ENCODE measurements around the gene CLEC6A.

The CLEC6A gene

DNA sequence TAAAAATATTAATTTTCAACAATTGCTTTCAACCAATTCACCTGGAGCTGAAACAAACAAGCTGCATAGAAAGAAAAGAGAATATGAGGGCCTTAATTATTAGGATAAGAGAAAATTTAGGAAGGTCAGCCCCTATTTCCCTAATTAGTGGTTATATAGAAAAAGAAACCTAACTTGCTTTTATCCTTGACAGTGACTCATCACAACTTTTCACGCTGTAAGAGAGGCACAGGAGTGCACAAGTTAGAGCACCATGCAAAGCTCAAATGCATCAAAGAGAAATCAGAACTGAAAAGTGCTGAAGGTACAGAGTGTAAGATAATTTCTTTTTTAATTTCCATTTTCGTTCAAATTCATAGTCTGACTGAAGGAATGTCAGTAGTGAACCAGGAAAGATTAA lies 62.2 kb downstream of the CLEC6A start:
- TF ChIP-seq, protein P1, sequence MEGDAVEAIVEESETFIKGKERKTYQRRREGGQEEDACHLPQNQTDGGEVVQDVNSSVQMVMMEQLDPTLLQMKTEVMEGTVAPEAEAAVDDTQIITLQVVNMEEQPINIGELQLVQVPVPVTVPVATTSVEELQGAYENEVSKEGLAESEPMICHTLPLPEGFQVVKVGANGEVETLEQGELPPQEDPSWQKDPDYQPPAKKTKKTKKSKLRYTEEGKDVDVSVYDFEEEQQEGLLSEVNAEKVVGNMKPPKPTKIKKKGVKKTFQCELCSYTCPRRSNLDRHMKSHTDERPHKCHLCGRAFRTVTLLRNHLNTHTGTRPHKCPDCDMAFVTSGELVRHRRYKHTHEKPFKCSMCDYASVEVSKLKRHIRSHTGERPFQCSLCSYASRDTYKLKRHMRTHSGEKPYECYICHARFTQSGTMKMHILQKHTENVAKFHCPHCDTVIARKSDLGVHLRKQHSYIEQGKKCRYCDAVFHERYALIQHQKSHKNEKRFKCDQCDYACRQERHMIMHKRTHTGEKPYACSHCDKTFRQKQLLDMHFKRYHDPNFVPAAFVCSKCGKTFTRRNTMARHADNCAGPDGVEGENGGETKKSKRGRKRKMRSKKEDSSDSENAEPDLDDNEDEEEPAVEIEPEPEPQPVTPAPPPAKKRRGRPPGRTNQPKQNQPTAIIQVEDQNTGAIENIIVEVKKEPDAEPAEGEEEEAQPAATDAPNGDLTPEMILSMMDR (IDR thresholded peaks at IDR 0.05; ENCODE audit: low read depth, low read length, missing control alignments): no peak

DNA sequence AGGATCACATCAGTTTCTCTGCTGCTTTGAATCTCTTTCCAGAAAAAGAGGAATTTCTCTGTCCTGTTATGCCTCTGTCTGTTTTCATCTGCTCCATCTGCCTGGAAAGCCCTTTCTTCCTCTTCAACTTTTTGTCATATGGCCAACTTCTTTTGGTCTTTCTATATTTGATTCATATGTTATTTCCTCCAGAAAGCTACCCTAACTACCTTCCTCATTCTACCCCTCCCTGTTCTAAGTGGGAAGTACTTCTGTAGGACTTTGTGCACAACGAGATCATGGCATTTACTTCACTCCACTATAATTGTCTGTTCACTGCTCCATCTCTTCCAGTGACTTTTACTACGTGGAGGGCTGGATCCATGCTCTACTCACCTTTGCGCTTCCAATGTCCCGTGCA lies 63.4 kb downstream of the CLEC6A start:
- DNase-seq (ENCODE audit: low read depth): no peak
- no peak overlapping the region for H3K4me3 ChIP-seq (ENCODE audit: low read depth, low read length)
- TF ChIP-seq, protein P1 (IDR thresholded peaks at IDR 0.05; ENCODE audit: low read depth, low read length, missing control alignments): no peak

More for the DNA sequence above, 62.2 kb downstream of the CLEC6A start:
- no peak for DNase-seq (ENCODE audit: low read depth)
- H3K4me3 ChIP-seq (ENCODE audit: low read depth, low read length): no peak overlapping the region

DNA sequence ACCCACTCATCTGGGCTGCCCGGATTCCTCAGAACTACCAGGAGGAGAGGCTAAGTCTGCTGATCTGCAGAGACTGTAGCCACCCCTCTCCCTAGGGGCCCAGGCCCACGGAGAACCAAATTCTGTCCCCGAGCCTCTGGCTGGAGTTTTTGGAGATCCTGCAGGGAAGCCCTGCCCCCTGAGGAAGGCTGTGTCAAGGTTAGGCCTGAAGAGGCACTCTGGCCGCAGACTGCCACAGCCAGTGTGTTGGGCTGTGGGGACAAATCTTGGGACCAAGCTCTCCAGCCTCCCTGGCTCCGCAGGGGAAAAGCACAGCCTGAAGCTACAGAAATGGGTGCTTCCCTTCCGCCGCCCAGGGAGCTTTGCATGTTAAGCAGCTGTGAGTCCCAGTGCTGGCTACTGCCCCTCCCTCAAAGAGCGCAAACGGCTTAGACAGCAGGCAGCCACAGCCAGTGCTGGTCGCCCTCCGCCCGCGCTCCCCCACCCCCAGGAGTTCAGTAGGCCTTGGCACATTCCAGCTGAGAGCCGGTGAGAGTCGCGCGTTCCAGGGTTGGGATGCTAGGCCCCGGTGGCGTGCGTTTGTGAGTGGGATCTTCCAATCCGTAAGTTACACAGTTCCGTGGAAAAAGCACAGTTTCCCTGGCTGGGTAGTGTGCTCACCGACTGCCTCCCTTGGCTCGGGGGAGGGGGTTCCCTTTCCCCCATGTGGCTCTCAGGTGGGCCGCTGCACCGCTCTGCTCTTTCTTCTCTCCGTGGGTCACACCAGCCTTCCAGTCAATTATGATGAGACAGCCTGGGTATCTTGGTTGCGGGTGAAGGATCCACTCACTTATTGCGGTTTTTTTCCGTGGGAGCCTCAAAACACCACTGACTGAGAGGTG lies 71.7 kb downstream of the CLEC6A start:
- DNase-seq (ENCODE audit: low read depth): no peak
- TF ChIP-seq, protein P1 (IDR thresholded peaks at IDR 0.05; ENCODE audit: low read depth, low read length, missing control alignments): no peak
- H3K4me3 ChIP-seq (ENCODE audit: low read depth, low read length): no peak overlapping the region
